GM21423 (cell line): Measurements from ENCODE around the gene CBY1.
A peak's percentile ranks its signal among the peaks of the same experiment; 100 is the strongest.

Source experiments
- ATAC-seq: cut with Tn5 transposase; IDR thresholded peaks from one replicate; pipeline ENCODE4 v1.9.1; 2021; ENCODE audit warnings: mild to moderate bottlenecking, moderate library complexity; ENCODE audit not compliant: unreplicated experiment

The CBY1 gene

DNA sequence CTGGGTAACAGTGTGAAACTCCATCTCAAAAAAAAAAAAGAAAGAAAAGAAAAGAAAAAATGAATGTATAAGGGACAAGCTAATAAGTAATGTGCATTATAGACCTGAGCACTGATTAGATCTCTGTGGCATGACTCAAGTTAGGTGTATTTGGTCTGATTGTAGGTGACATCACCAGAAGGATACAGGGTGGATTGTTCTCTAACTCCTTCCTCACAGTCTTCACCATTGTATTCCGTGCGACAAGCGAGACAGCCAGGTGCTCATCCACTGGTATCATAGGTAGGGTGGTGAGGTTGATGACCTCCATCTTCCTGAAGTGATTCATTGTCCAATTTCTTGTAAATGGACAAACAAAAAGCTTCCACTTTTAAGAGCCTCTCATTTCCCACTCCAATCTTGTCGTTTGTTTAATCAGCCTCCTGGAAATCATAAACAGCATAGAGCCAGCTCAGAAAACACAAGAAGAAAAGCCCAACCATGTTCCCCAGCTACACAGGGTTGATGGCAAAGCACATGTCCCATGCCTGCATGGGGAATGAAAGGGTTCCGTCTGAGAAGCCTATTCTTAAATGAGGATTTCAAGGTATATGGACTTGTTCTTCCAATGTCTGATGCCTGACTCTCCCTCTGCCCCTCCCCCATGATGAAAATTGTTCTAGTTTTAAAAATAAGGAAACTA lies 6.5 kb upstream of the CBY1 start:
- no peak for ATAC-seq

DNA sequence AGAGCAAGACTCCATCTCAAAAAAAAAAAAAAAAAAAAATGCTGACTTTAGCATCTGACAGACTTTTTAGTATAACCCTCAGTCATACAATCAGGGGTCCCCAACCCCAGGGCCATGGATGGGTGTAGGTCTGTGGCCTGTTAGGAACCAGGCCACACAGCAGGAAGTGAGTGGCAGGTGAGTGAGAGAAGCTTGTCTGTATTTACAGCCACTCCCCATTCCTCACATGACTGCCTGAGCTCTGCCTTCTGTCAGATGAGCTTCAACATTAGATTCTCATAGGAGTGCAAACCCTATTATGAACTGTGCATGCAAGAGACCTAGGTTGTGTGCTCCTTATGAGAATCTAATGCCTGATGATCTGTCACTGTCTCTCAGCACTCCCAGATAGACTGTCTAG lies 3.6 kb upstream of the CBY1 start:
- ATAC-seq: no peak

DNA sequence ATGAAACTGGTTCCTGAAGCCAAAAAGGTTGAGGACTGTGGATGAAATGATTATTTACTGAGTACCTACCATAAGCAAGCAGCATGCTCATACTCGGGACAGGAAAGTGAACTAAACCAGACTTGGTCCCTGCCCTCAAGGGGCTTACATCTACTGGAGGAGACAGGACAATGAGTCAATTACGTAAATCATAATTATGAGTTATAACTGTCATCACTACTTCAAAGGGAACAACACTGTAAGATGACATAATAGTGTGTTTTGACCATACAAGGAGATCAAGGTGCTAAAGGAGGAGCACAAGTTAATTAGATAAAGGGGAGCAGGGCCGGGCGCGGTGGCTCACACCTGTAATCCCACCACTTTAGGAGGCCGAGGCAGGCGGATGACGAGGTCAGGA lies 2.7 kb upstream of the CBY1 start:
- no peak for ATAC-seq

- ATAC-seq: no peak
Measured at GRCh38 chr22:38655519-38656255, 751 bp upstream of the CBY1 start.

- ATAC-seq: peak; percentile 28
Measured at GRCh38 chr22:38657045-38657909, 839 bp downstream of the CBY1 start.

GRCh38 chr22:38674888-38675287 lies 18.4 kb downstream of the CBY1 start:
- no peak for ATAC-seq

DNA sequence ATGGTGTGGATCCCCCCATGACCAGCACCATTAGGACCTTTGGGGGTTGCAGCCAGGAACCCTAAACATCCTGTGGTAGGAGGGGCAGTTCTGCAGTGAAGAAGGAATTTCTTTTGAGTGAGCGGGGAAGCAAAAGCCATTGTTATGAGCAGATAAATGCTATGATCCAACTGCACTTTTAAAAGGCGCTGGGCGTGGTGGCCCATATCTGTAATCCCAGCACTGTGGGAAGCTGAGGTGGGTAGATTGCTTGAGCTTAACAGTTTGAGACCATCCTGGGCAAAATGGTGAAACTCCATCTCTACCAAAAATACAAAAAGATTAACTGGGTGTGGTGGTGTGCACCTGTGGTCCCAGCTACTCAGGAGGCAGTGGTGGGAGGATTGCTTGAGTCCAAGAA lies 19.4 kb downstream of the CBY1 start:
- no peak for ATAC-seq

GRCh38 chr22:38681582-38682335 lies 25.3 kb downstream of the CBY1 start, which contains the start of gene TOMM22:
Gene TOMM22 (plus strand): TSS chr22:38681957. CDS start chr22:38681979, 22 bp downstream.
- peak; percentile 91 for ATAC-seq

- no peak for ATAC-seq
Measured at GRCh38 chr22:38684895-38685294, 28.5 kb downstream of the CBY1 start.

DNA sequence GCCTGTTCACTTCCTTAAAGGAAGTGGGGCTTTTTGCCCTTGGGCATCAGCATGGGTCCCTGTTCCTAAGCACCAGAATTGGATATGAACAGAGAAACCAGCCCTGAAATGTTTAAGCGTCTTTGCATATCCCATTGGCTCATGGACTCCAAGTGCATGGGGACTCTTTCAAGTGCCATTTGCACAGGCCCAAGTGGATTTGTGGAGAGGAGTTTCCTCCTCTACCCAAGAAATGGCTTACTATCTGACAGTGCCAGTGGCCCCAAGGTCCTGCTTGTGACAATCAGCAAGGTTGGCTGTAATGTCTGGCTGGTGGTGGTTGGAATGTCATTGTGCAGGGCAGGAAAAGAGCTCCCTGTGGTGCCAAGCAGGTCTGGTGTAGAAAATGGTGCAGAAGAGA lies 29.3 kb downstream of the CBY1 start:
- no peak for ATAC-seq

- no peak for ATAC-seq
Measured at GRCh38 chr22:38689651-38690050, 33.2 kb downstream of the CBY1 start.

GRCh38 chr22:38694049-38694448 lies 37.6 kb downstream of the CBY1 start:
- no peak for ATAC-seq

DNA sequence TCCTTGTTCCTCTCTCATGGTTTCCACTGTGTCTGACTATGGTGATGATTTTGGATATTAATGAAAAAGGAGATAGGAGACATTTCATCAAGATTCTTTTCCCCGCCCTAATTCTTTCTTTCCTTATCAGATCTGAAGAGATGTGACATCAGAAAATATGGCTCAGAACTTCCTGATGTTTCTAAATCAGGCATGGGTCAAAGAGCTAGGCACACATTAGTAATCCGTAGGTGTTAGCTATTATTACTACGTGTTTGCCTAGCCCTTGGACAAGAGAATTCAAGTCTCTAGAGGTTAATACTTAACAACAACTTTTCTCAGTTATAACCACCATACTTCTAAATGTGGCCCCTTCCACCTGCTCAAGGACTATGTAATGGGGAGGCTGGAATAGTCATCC lies 38.5 kb downstream of the CBY1 start:
- ATAC-seq: no peak

DNA sequence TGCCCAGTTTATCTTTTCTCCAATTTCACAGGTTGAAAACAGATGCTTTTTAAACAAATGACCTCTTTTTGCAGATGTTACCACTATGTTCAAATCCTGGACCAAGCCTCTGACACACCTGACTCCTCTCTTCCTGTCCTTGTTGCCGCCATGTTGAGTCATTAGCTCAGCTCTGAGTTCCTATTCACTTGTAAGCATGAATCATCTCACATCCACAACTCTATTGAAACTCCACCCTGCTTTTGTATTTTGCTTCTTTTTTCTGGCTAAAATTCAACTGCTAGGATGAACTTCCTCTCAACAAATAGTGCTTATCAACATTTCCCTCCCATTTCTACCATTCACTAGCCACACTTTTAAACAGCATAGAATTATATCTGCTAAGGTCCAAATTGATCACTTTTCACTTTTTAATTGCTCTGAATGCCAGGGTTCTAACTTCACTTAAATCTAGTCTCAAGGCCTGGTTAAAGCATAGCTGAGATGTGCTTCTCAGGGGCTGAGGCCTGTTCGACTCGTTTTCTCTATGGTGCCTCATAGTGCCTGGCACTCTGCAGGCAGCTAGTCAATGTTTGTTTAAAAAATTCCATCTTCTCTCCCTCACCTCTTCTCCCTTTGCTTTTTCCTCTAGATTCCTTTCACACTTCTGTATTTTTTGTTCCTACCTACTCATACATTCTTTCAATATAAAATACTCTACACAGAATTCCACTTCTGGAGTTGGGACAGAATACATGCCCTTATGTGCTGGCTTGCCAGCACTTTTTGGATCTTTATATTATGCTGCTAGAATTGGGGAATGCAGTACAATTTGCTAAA lies 40.4 kb downstream of the CBY1 start:
- ATAC-seq: no peak

- ATAC-seq: no peak
Measured at GRCh38 chr22:38697425-38698089, 41.1 kb downstream of the CBY1 start.

DNA sequence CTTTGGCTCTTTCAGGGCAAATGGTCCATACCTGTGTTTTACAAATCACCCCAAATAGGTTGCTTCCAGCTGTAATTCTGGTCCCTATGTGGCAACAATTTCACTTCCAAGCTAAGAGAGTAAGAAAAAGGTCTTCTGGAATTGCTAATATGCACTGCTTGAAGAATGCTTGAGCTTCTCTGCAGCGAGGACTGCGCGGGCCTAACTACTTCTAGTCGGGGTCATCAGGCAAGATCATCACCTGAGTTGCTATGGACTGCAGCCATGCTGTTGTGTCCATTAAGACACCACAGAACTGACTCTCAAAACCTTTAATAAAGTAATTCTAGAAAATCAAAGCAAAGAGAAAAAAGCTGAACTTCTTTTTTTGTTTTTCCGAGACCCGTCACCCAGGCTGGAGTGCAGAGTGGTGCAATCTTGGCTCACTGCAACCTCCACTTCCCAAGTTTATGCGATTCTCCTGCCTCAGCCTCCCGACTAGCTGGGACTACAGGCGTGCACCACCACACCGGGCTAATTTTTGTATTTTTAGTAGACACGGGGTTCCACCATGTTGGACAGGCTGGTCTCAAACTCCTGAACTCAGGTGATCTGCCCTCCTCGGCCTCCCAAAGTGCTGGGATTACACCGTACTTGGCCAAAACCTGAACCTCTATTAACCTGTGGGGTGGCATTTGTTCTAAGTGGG lies 42.1 kb downstream of the CBY1 start:
- no peak for ATAC-seq

- ATAC-seq: no peak
Measured at GRCh38 chr22:38699143-38699542, 42.7 kb downstream of the CBY1 start.

- no peak for ATAC-seq
Measured at GRCh38 chr22:38699784-38700183, 43.3 kb downstream of the CBY1 start.

DNA sequence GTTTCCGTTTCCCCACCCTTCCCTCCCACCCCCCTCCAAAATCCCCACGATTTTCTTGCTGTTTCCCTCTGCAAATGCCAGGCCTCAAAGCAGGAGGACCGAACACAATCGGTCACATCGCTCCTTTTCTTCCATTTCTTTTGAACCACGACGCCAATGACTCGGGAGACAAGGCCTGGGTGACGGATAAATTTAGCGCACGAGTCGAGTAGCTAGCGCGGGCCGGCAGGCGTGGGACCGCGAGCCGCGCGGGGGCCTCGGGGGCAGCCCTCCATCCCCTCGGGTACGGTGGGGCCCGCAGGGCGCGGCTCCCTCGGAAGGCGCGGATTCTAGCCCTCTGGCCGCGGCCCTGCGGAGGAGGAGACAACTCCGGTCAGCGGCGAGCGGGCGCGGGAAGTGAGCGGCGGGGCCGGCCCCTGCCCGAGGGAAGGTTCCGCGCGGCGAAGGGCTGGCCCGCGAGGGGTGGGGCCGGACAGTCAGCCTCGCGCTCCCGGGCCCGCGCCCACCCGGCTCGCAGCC lies 43.9 kb downstream of the CBY1 start:
- ATAC-seq: no peak
